Testis (tissue), 2 donors: ENCODE data around the gene RAD52.

ENCODE experiments used
- POLR2A ChIP-seq: fragments of 450-650 bp; IDR thresholded peaks from one replicate; pipeline ENCODE4 v1.6.1; 2017; ENCODE audit warnings: antibody characterized with exemption, mild to moderate bottlenecking, moderate library complexity
- TF ChIP-seq, protein P1 (sequence below), 3 experiments: fragments of 450-650 bp in 2 of 3; fragments of 200-600 bp in 1 of 3; sonication (generic) in 1 of 3; IDR thresholded peaks; one replicate each; pipeline ENCODE4 v1.5.1; 2016 to 2019; ENCODE audit warnings: antibody characterized with exemption in 3 of 3, mild to moderate bottlenecking in 2 of 3, moderate library complexity in 1 of 3

DNA sequence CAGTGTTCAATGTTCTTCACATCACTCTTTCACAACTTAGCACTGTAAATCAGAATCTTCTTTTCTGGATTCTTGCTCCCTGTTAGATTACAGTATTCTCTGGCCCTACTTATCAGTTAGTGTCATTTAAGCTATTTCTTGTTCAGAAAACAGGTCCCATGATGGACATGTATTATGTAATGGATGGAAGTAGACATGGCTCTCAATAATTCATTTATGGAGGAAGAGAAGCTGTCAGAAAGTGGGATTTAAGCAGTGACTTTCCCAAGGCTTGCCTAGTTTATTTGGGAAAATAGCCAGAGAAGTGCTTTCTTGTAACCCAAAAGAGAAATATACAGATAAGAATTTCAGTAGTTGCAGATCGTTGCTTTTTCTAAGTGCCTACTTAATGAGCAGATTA is 43.2 kb upstream of the RAD52 start:
- TF ChIP-seq, protein P1, sequence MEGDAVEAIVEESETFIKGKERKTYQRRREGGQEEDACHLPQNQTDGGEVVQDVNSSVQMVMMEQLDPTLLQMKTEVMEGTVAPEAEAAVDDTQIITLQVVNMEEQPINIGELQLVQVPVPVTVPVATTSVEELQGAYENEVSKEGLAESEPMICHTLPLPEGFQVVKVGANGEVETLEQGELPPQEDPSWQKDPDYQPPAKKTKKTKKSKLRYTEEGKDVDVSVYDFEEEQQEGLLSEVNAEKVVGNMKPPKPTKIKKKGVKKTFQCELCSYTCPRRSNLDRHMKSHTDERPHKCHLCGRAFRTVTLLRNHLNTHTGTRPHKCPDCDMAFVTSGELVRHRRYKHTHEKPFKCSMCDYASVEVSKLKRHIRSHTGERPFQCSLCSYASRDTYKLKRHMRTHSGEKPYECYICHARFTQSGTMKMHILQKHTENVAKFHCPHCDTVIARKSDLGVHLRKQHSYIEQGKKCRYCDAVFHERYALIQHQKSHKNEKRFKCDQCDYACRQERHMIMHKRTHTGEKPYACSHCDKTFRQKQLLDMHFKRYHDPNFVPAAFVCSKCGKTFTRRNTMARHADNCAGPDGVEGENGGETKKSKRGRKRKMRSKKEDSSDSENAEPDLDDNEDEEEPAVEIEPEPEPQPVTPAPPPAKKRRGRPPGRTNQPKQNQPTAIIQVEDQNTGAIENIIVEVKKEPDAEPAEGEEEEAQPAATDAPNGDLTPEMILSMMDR (IDR thresholded peaks at IDR 0.05) = no peak
- no peak for TF ChIP-seq POLR2A
